ENCODE results near the gene FADS6.

Gene FADS6

DNA sequence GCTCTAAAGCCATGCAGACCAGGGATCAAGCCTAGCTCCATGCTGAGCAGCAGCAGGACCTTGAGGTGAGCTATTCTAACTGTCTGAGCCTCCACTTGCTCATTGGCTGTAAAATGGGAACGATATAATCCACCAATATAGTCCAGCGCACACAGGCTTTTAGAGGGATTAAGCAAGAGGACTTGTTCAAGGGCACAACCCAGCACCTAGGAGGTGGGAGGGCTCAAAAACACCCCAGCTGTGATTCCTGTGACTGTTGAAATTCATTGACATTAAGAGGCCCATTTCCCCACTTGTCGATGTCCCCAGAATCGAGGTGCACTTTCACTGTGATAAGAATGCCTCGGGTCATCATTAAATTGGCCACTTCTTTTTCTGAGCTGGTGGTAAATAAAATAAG is 25.5 kb upstream of the FADS6 start:
- TF ChIP-seq RARB (CRISPR knock-in tag; IDR thresholded peaks at IDR 0.05) (no peak), CREB5 (CRISPR knock-in tag; IDR thresholded peaks at IDR 0.05; ENCODE audit: low read depth) (no peak), ZC3H10 (CRISPR knock-in tag; IDR thresholded peaks at IDR 0.05) (no peak), ZNF8 (CRISPR knock-in tag; IDR thresholded peaks at IDR 0.05) (no peak), PPARA (CRISPR knock-in tag; IDR thresholded peaks at IDR 0.05; ENCODE audit: borderline replicate concordance) (no peak), PATZ1 (CRISPR knock-in tag; IDR thresholded peaks at IDR 0.05; ENCODE audit: borderline replicate concordance) (no peak), TCF4 (CRISPR knock-in tag; IDR thresholded peaks at IDR 0.05; ENCODE audit: borderline replicate concordance) (no peak), TOX (CRISPR knock-in tag; IDR thresholded peaks at IDR 0.05; ENCODE audit: borderline replicate concordance) (no peak), ZFP3 (CRISPR knock-in tag; IDR thresholded peaks at IDR 0.05) (no peak), TSHZ2 (CRISPR knock-in tag; IDR thresholded peaks at IDR 0.05) (no peak), BACH2 (CRISPR knock-in tag; IDR thresholded peaks at IDR 0.05; ENCODE audit: borderline replicate concordance) (no peak), ZNF70 (CRISPR knock-in tag; IDR thresholded peaks at IDR 0.05) (no peak), ARNTL (CRISPR knock-in tag; IDR thresholded peaks at IDR 0.05; ENCODE audit: borderline replicate concordance, low read depth) (no peak), SNAI2 (CRISPR knock-in tag; IDR thresholded peaks at IDR 0.05) (no peak), GLIS3 (CRISPR knock-in tag; IDR thresholded peaks at IDR 0.05) (no peak)
- TF ChIP-seq, protein P1, sequence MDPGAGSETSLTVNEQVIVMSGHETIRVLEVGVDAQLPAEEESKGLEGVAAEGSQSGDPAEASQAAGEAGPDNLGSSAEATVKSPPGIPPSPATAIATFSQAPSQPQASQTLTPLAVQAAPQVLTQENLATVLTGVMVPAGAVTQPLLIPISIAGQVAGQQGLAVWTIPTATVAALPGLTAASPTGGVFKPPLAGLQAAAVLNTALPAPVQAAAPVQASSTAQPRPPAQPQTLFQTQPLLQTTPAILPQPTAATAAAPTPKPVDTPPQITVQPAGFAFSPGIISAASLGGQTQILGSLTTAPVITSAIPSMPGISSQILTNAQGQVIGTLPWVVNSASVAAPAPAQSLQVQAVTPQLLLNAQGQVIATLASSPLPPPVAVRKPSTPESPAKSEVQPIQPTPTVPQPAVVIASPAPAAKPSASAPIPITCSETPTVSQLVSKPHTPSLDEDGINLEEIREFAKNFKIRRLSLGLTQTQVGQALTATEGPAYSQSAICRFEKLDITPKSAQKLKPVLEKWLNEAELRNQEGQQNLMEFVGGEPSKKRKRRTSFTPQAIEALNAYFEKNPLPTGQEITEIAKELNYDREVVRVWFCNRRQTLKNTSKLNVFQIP (CRISPR knock-in tag; IDR thresholded peaks at IDR 0.05; ENCODE audit: borderline replicate concordance, low read depth), result no peak
- ATAC-seq, result no peak

DNA sequence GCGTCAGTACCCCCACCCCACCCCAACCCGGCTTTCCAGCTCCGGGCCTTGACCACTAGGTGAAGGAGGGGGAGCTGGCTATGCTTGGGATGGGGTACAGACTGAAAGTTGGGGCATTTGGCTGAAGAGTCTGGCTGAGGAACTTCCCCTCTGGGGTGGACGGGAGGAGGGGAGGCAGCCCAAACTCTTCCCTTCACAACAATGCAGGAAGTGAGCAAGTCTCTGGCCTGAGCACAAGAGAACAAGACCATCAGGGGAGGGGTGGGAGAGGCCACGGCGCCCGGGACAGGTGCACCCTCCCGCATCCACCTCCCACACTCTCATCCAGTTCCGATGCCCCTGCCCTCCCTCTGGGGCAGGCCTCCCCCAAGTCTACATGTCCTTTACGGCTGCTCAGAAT is 24.0 kb upstream of the FADS6 start:
- ATAC-seq, result no peak
- no peak for TF ChIP-seq ZC3H10 (CRISPR knock-in tag; IDR thresholded peaks at IDR 0.05)
- no peak for TF ChIP-seq CSRNP3 (CRISPR knock-in tag; IDR thresholded peaks at IDR 0.05)
- no peak for TF ChIP-seq ZFP30 (CRISPR knock-in tag; IDR thresholded peaks at IDR 0.05)
- TF ChIP-seq CSDC2 (CRISPR knock-in tag; IDR thresholded peaks at IDR 0.05), result no peak
- TF ChIP-seq OSR1 (CRISPR knock-in tag; IDR thresholded peaks at IDR 0.05), result no peak
- TF ChIP-seq ZNF8 (CRISPR knock-in tag; IDR thresholded peaks at IDR 0.05), result no peak
- TF ChIP-seq TCF4 (CRISPR knock-in tag; IDR thresholded peaks at IDR 0.05; ENCODE audit: borderline replicate concordance), result no peak
- TF ChIP-seq CREB5 (CRISPR knock-in tag; IDR thresholded peaks at IDR 0.05; ENCODE audit: low read depth), result no peak
- no peak for TF ChIP-seq ZFP3 (CRISPR knock-in tag; IDR thresholded peaks at IDR 0.05)

DNA sequence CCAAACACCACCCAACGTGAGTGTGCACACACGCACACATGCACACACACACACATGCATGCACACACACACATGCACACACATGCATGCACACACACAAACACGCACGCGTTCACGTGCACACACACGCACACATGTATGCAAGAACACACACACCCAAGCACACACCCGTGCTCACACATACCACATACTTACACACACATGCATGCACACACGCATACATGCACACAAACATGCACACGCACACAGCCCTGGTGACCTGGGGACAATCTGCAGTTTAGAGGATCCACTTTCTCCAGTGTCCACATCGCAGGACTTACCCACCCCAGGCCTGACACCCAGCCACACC is 23.4 kb upstream of the FADS6 start:
- ATAC-seq, result no peak

More for the DNA sequence above, 23.4 kb upstream of the FADS6 start:
- TF ChIP-seq RARB (CRISPR knock-in tag; IDR thresholded peaks at IDR 0.05) (no peak), TOX (CRISPR knock-in tag; IDR thresholded peaks at IDR 0.05; ENCODE audit: borderline replicate concordance) (no peak), CSDC2 (CRISPR knock-in tag; IDR thresholded peaks at IDR 0.05) (no peak), SNAI2 (CRISPR knock-in tag; IDR thresholded peaks at IDR 0.05) (no peak), ZNF70 (CRISPR knock-in tag; IDR thresholded peaks at IDR 0.05) (no peak), ESRRG (CRISPR knock-in tag; IDR thresholded peaks at IDR 0.05) (no peak), ZC3H10 (CRISPR knock-in tag; IDR thresholded peaks at IDR 0.05) (no peak), ARNTL (CRISPR knock-in tag; IDR thresholded peaks at IDR 0.05; ENCODE audit: borderline replicate concordance, low read depth) (no peak), ZNF565 (CRISPR knock-in tag; conservative IDR thresholded peaks at IDR 0.05; ENCODE audit: low read depth) (no peak), OSR1 (CRISPR knock-in tag; IDR thresholded peaks at IDR 0.05) (no peak), BACH2 (CRISPR knock-in tag; IDR thresholded peaks at IDR 0.05; ENCODE audit: borderline replicate concordance) (no peak)
- TF ChIP-seq, protein P1 (CRISPR knock-in tag; IDR thresholded peaks at IDR 0.05; ENCODE audit: borderline replicate concordance, low read depth), result no peak

All from SK-N-SH treated with all-trans-retinoic acid at 6 μM for 48 hours (cell line).